Activated CD8-positive, alpha-beta T cell treated with anti-CD3 and anti-CD28 coated beads for 36 hours (primary cell): Measurements from ENCODE around the gene NPTX2. TPM values are rescaled to one million over a fixed set of nuclear protein-coding genes. Genes with fewer than 3 reads are reported as not detected.

Experiments used
- ATAC-seq: fragments of 200-7000 bp; cut with Tn5 transposase; one replicate; pipeline ENCODE4 v1.10.0; 2021; ENCODE audit warnings: mild to moderate bottlenecking, moderate library complexity
- CTCF ChIA-PET: fragments of 350-600 bp; sonication (Branson Sonifier 250); formaldehyde crosslinking; loops from one replicate; lab custom pipeline; 2021; ENCODE audit warnings: antibody characterized with exemption; lab: Charles Lee
- POLR2A ChIA-PET: fragments of 350-600 bp; sonication (Branson Sonifier 250); formaldehyde crosslinking; loops from one replicate; lab custom pipeline; 2021; ENCODE audit warnings: antibody characterized with exemption; lab: Charles Lee
- DNase-seq: peaks from one replicate; pipeline ENCODE4 v3.0.0-alpha.2; 2020
- H3K27ac Mint-ChIP-seq: one replicate; pipeline ENCODE4 v1.8.0; 2021; ENCODE audit warnings: mild to moderate bottlenecking, mixed read lengths
- H3K27me3 Mint-ChIP-seq: one replicate; pipeline ENCODE4 v1.8.0; 2021; ENCODE audit warnings: mixed read lengths
- H3K36me3 Mint-ChIP-seq: one replicate; pipeline ENCODE4 v1.8.0; 2021; ENCODE audit warnings: low read depth, mixed read lengths
- H3K4me1 Mint-ChIP-seq: one replicate; pipeline ENCODE4 v1.8.0; 2021; ENCODE audit warnings: low read depth, mixed read lengths
- H3K4me3 Mint-ChIP-seq: one replicate; pipeline ENCODE4 v1.8.0; 2021; ENCODE audit warnings: mild to moderate bottlenecking, moderate library complexity, mixed read lengths
- H3K9me3 Mint-ChIP-seq: one replicate; pipeline ENCODE4 v1.8.0; 2021; ENCODE audit warnings: mixed read lengths
- intact Hi-C: fragments of 100-400 bp; cut with micrococcal nuclease; formaldehyde crosslinking; loops from one replicate; pipeline ENCODE4 v1.10.0; 2022
- total RNA-seq, 2 experiments: library from RNA; stranded (reverse); gene quantifications; one replicate each; pipeline ENCODE4 v1.2.3, GENCODE V29; 2021
- TF ChIP-seq, protein P1 (sequence below): fragments of 200-600 bp; IDR thresholded peaks from one replicate; pipeline ENCODE4 v1.8.0; 2022; ENCODE audit warnings: antibody characterized with exemption, mild to moderate bottlenecking

NPTX2 gene
- total RNA-seq, 2 experiments from 2014 or later = 0.18 TPM; not detected in 1

- Mint-ChIP-seq H3K9me3 (no peaks in the 10 kb centered on the region), H3K36me3 (no peaks in the 10 kb centered on the region), H3K4me1 (no peaks in the 10 kb centered on the region), H3K27ac (no peak overlapping the region), H3K4me3 (no peak overlapping the region), H3K27me3 (peaks cover 2% of the 10 kb centered on the region)
- POLR2A ChIA-PET = no interaction called here
- CTCF ChIA-PET = no interaction called here
- intact Hi-C loops = no loop called here
- ATAC-seq (no peak), DNase-seq (no peak)
- TF ChIP-seq, protein P1, sequence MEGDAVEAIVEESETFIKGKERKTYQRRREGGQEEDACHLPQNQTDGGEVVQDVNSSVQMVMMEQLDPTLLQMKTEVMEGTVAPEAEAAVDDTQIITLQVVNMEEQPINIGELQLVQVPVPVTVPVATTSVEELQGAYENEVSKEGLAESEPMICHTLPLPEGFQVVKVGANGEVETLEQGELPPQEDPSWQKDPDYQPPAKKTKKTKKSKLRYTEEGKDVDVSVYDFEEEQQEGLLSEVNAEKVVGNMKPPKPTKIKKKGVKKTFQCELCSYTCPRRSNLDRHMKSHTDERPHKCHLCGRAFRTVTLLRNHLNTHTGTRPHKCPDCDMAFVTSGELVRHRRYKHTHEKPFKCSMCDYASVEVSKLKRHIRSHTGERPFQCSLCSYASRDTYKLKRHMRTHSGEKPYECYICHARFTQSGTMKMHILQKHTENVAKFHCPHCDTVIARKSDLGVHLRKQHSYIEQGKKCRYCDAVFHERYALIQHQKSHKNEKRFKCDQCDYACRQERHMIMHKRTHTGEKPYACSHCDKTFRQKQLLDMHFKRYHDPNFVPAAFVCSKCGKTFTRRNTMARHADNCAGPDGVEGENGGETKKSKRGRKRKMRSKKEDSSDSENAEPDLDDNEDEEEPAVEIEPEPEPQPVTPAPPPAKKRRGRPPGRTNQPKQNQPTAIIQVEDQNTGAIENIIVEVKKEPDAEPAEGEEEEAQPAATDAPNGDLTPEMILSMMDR = no peak
Observed at GRCh38 chr7:98594348-98594747, 22.7 kb upstream of the NPTX2 start.

DNA sequence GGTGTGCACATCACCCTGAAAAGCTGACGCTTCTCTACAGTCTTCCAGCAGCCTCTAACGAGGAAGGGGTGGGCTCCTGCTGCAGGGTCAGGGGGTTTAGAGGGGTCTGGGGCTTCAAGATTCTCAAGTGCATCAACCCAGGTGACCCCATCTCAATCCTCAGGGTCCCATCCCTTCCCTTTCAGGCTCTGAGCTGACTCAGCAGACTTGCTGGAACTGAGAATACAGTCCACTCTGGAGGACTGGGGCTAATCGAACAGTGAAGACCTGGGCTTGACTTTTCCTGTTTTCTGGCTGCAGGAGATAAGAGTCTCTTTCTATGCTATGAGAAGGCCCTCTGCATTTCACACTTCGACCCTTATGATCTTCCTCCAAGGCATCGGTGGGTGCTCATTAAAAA is 22.3 kb upstream of the NPTX2 start:
- Mint-ChIP-seq H3K9me3 (no peaks in the 10 kb centered on the region), H3K4me3 (no peak overlapping the region), H3K4me1 (no peaks in the 10 kb centered on the region), H3K36me3 (no peaks in the 10 kb centered on the region), H3K27me3 (peaks cover 2% of the 10 kb centered on the region), H3K27ac (no peak overlapping the region)
- CTCF ChIA-PET = interaction anchor here (0.6 kb wide), 1 partner anchor 151 kb away, joined by 3 read pairs; no protein-coding TSS in a partner anchor
- ATAC-seq (no peak), DNase-seq (no peak)
- POLR2A ChIA-PET = no interaction called here
- TF ChIP-seq, protein P1 = no peak
- intact Hi-C loops = no loop called here

- DNase-seq (no peak), ATAC-seq (no peak)
- H3K4me3 Mint-ChIP-seq = no peak overlapping the region
- ChIA-PET POLR2A (no interaction called here), CTCF (no interaction called here)
- no peak overlapping the region for H3K27ac Mint-ChIP-seq
- no peaks in the 10 kb centered on the region for H3K4me1 Mint-ChIP-seq
- TF ChIP-seq, protein P1 = no peak
- no peaks in the 10 kb centered on the region for H3K9me3 Mint-ChIP-seq
- intact Hi-C loops = no loop called here
- no peaks in the 10 kb centered on the region for H3K36me3 Mint-ChIP-seq
- H3K27me3 Mint-ChIP-seq = peaks cover 2% of the 10 kb centered on the region
Observed at GRCh38 chr7:98598846-98599615, 18.1 kb upstream of the NPTX2 start.

DNA sequence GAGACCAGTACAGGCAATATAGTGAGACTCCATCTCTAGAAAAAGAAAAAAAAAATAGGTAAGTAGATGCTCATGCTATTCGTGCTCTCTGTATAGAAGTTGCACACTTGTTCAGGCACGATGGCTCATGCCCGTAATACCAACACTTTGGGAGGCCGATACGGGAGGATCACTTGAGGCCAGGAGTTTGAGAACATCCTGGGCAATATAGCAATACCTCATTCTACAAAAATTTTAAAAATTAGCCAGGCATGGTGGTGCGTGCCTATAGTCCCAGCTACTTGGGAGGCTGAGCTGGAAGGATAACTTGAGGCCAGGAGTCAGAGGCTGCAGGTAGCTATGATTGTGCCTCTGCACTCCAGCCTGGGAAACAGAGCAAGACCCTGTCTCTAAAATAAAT is 17.2 kb upstream of the NPTX2 start:
- CTCF ChIA-PET = no interaction called here
- H3K27ac Mint-ChIP-seq = no peak overlapping the region
- ATAC-seq = no peak
- H3K4me3 Mint-ChIP-seq = no peak overlapping the region
- TF ChIP-seq, protein P1 = no peak
- no peaks in the 10 kb centered on the region for H3K9me3 Mint-ChIP-seq
- no peak for DNase-seq
- intact Hi-C loops = no loop called here
- H3K27me3 Mint-ChIP-seq = no peaks in the 10 kb centered on the region
- H3K4me1 Mint-ChIP-seq = no peaks in the 10 kb centered on the region
- H3K36me3 Mint-ChIP-seq = no peaks in the 10 kb centered on the region
- POLR2A ChIA-PET = no interaction called here

DNA sequence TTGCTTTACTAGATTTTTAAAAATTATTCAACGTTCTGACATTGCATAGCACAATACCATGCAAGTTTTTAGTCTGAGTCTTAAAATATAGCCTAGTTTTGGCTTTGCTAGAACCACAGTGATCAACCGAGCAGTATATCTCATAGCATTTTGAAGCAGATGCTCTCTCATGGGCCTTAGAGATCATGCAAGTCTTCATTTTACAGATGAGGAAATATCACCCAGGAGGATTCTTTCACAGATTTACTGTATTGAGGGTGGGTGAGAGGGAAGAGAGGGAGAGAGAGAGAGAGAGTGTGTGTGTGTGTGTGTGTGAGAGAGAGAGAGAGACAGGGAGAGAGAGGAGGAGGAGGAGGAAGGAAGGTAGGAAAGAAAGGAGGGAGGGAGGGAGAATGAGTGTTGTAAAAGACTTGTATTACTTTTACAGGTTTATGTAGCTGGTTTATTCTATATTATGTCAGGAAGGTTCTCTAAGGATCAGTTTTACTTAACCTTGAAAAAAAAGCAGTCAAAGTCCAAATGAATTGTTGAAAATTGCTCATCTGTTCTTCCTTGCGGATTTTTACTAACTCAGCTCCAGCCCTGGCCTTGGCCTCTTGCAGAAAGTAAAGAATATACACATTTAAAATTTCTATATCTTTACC is 14.2 kb upstream of the NPTX2 start:
- Mint-ChIP-seq H3K4me3 (no peak overlapping the region), H3K9me3 (no peaks in the 10 kb centered on the region), H3K4me1 (no peaks in the 10 kb centered on the region), H3K27me3 (peaks cover 2% of the 10 kb centered on the region), H3K36me3 (no peaks in the 10 kb centered on the region), H3K27ac (no peak overlapping the region)
- DNase-seq (no peak), ATAC-seq (no peak)
- intact Hi-C loops = no loop called here
- TF ChIP-seq, protein P1 = no peak
- POLR2A ChIA-PET = no interaction called here
- CTCF ChIA-PET = no interaction called here
